Mesodermal cell (in vitro differentiated cells): Measurements from ENCODE around the gene AAK1.
"Not testable (repeated sequence)": the region's sequence is repeated elsewhere in the genome, so short reads cannot be mapped to it uniquely, and the experiment has no call there.

Source experiments
- H3K27ac ChIP-seq: 2 replicates; pipeline ENCODE4 v1.7.0; 2013; ENCODE audit warnings: mild to moderate bottlenecking, low read depth, low read length, moderate library complexity; ENCODE audit not compliant: severe bottlenecking
- H3K36me3 ChIP-seq: 2 replicates; pipeline ENCODE4 v1.7.1; 2013; ENCODE audit warnings: mild to moderate bottlenecking, low read length, moderate library complexity; ENCODE audit not compliant: control insufficient read depth, insufficient read depth
- H3K4me1 ChIP-seq: one replicate; pipeline ENCODE4 v1.7.1; 2013; ENCODE audit warnings: mild to moderate bottlenecking, low read length; ENCODE audit not compliant: insufficient read depth, control insufficient read depth, poor library complexity, severe bottlenecking
- H3K4me3 ChIP-seq: 2 replicates; pipeline ENCODE4 v1.7.0; 2013; ENCODE audit warnings: low read length, control low read depth, mild to moderate bottlenecking; ENCODE audit not compliant: insufficient read depth, poor library complexity, severe bottlenecking; ENCODE audit errors: extremely low read depth
- H3K9me3 ChIP-seq: 2 replicates; pipeline ENCODE4 v1.7.1; 2013; ENCODE audit warnings: mild to moderate bottlenecking, low read length, moderate library complexity; ENCODE audit not compliant: control insufficient read depth
- WGBS, 2 experiments: methylation state at CpG; one replicate each; pipeline ENCODE4 v1.1.5; 2013; ENCODE audit warnings: missing lambda C conversion rate in 2 of 2; ENCODE audit not compliant: insufficient coverage in 2 of 2; 5-methylcytosine and 5-hydroxymethylcytosine counted together

Gene AAK1

GRCh38 chr2:69575926-69576325 is 67.6 kb downstream of the AAK1 start:
- H3K9me3 ChIP-seq, result no peaks in the 10 kb centered on the region
- H3K36me3 ChIP-seq, result peaks cover 8% of the 10 kb centered on the region
- no peak overlapping the region for H3K4me3 ChIP-seq
- WGBS, 2 experiments, result 100% methylated on average over 1 of the region's 1 CpG; no CpG with 5 or more reads in 1 of the 2 experiments
- no peak overlapping the region for H3K27ac ChIP-seq
- H3K4me1 ChIP-seq, result peaks cover 12% of the 10 kb centered on the region

- H3K9me3 ChIP-seq, H3K27ac ChIP-seq, H3K4me3 ChIP-seq, H3K36me3 ChIP-seq: not testable (repeated sequence)
- 93 to 99% methylated on average over 10 to 12 of the region's 13 CpGs for WGBS, 2 experiments
- H3K4me1 ChIP-seq, result peaks cover 12% of the 10 kb centered on the region
These were observed 68.2 kb downstream of the AAK1 start for GRCh38 chr2:69575371-69575770.

GRCh38 chr2:69572641-69573040 is 70.9 kb downstream of the AAK1 start:
- H3K9me3 ChIP-seq, result no peaks in the 10 kb centered on the region
- H3K4me1 ChIP-seq, result peaks cover 12% of the 10 kb centered on the region
- 92% methylated on average over 2 to 4 of the region's 5 CpGs for WGBS, 2 experiments
- no peak overlapping the region for H3K4me3 ChIP-seq
- H3K27ac ChIP-seq, result no peak overlapping the region
- H3K36me3 ChIP-seq, result peaks cover 2% of the 10 kb centered on the region

GRCh38 chr2:69571189-69571588 is 72.3 kb downstream of the AAK1 start:
- Histone ChIP-seq H3K4me3 (no peak overlapping the region), H3K27ac (no peak overlapping the region), H3K9me3 (no peaks in the 10 kb centered on the region), H3K4me1 (peaks cover 15% of the 10 kb centered on the region), H3K36me3 (no peaks in the 10 kb centered on the region)
- 80 to 100% methylated on average over 1 of the region's 1 CpG for WGBS, 2 experiments

GRCh38 chr2:69570474-69570873 is 73.1 kb downstream of the AAK1 start:
- Histone ChIP-seq H3K4me1 (peaks cover 15% of the 10 kb centered on the region), H3K4me3 (no peak overlapping the region), H3K27ac (no peak overlapping the region), H3K36me3 (peaks cover 3% of the 10 kb centered on the region), H3K9me3 (no peaks in the 10 kb centered on the region)
- WGBS, 2 experiments, result no CpG with 5 or more reads among the region's 2 CpGs

- Histone ChIP-seq H3K27ac (no peak overlapping the region), H3K4me1 (peaks cover 12% of the 10 kb centered on the region), H3K9me3 (no peaks in the 10 kb centered on the region), H3K36me3 (peaks cover 3% of the 10 kb centered on the region), H3K4me3 (no peak overlapping the region)
- 85 to 87% methylated on average over 2 to 4 of the region's 6 CpGs for WGBS, 2 experiments
These were observed 75.6 kb downstream of the AAK1 start for GRCh38 chr2:69567909-69568300.

GRCh38 chr2:69567157-69567908 is 76.2 kb downstream of the AAK1 start:
- Histone ChIP-seq H3K4me3 (no peak overlapping the region), H3K4me1 (peaks cover 9% of the 10 kb centered on the region), H3K27ac (peak overlapping the region; percentile 31), H3K9me3 (no peaks in the 10 kb centered on the region), H3K36me3 (peaks cover 3% of the 10 kb centered on the region)
- WGBS, 2 experiments, result 88 to 100% methylated on average over 2 of the region's 3 CpGs

- H3K27ac ChIP-seq, result peak overlapping the region; percentile 31
- WGBS, 2 experiments, result 93 to 99% methylated on average over 4 of the region's 4 CpGs
- H3K4me1 ChIP-seq, result peaks cover 9% of the 10 kb centered on the region
These were observed 76.9 kb downstream of the AAK1 start for GRCh38 chr2:69566669-69567068.

GRCh38 chr2:69565431-69565839 is 78.1 kb downstream of the AAK1 start:
- H3K36me3 ChIP-seq, result peaks cover 3% of the 10 kb centered on the region
- WGBS, 2 experiments, result 57 to 100% methylated on average over 1 to 2 of the region's 3 CpGs
- H3K9me3 ChIP-seq, result no peaks in the 10 kb centered on the region
- no peak overlapping the region for H3K4me3 ChIP-seq
- H3K27ac ChIP-seq, result no peak overlapping the region
- peaks cover 9% of the 10 kb centered on the region for H3K4me1 ChIP-seq

More at GRCh38 chr2:69566669-69567068, 76.9 kb downstream of the AAK1 start:
- Histone ChIP-seq H3K36me3 (peaks cover 3% of the 10 kb centered on the region), H3K4me3 (no peak overlapping the region), H3K9me3 (no peaks in the 10 kb centered on the region)

- Histone ChIP-seq H3K27ac (no peak overlapping the region), H3K36me3 (peaks cover 3% of the 10 kb centered on the region), H3K9me3 (no peaks in the 10 kb centered on the region), H3K4me3 (no peak overlapping the region), H3K4me1 (peaks cover 9% of the 10 kb centered on the region)
- 67 to 88% methylated on average over 2 to 3 of the region's 3 CpGs for WGBS, 2 experiments
These were observed 78.9 kb downstream of the AAK1 start for GRCh38 chr2:69564604-69565003.

- Histone ChIP-seq H3K9me3 (no peaks in the 10 kb centered on the region), H3K4me3 (no peak overlapping the region), H3K4me1 (peaks cover 16% of the 10 kb centered on the region), H3K27ac (no peak overlapping the region), H3K36me3 (peaks cover 3% of the 10 kb centered on the region)
- WGBS, 2 experiments, result 100% methylated on average over 1 of the region's 2 CpGs
These were observed 80.5 kb downstream of the AAK1 start for GRCh38 chr2:69563021-69563420.
